HG03571 (cell line): Measurements from ENCODE around the gene EIF2B4.
A peak's percentile ranks its signal among the peaks of the same experiment; 100 is the strongest.

ENCODE experiments used
- ATAC-seq: cut with Tn5 transposase; IDR thresholded peaks from one replicate; pipeline ENCODE4 v1.9.1; 2021; ENCODE audit not compliant: unreplicated experiment

EIF2B4 gene

DNA sequence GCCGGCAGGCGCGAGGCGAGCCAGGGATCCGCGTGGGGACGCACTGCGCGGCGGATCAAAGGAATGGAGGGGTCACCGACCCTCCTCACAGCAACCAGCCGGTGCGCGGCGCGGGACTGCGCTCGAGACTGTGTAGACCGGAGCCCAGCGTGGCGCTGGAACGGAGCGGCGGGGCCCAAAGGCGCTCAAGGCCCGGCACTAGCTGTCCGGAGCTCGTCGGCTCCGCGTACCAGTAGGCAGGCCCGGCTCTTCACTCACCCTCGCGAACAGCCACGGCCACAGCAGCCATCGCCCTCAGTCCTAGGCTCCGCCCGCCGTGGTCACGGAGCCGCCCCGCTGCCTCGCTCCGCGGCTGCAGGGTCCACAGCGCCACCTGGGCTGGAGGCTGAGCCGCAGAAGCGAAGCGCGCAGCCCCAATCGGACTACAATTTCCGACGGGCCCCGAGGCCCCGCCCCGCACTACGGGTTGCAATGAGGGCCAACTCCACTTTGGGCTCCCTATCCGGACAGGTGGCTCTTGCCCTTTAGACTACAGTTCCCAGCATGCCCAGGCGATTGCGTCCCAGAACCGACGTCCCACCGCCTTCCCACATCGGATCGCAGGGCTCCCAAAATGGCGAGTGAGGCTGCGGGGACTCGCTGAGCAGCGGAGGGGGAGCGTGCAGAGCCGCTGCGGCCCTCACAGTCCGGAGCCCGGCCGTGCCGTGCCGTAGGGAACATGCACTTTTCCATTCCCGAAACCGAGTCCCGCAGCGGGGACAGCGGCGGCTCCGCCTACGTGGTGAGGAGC, at the start of gene EIF2B4, which contains the start of gene SNX17:
TSS of gene EIF2B4 (minus strand) at position 313 of the 790 bp plus-strand sequence. CDS start at position 289, 24 bp downstream.
TSS of gene SNX17 (plus strand) at position 591 of the 790 bp plus-strand sequence. CDS start at position 719, 128 bp downstream.
- peak; percentile 83 for ATAC-seq

DNA sequence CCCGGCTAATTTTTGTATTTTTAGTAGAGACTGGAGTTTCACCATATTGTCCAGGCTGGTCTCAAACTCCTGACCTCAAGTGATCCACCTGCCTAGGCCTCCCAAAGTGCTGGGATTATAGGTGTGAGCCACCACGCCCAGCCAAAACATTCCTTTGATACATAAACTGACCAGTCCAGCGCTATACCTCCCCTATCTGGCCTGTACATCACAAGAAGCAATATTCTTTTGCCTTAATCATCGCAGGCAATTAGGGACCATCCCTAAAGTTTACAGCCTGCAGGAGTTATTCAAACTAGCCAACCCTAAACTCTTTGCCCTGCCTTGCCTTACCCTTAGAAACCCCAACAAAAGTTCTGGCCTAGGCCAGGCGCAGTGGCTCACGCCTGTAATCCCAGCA, 46.0 kb upstream of the EIF2B4 start:
- ATAC-seq, result no peak

DNA sequence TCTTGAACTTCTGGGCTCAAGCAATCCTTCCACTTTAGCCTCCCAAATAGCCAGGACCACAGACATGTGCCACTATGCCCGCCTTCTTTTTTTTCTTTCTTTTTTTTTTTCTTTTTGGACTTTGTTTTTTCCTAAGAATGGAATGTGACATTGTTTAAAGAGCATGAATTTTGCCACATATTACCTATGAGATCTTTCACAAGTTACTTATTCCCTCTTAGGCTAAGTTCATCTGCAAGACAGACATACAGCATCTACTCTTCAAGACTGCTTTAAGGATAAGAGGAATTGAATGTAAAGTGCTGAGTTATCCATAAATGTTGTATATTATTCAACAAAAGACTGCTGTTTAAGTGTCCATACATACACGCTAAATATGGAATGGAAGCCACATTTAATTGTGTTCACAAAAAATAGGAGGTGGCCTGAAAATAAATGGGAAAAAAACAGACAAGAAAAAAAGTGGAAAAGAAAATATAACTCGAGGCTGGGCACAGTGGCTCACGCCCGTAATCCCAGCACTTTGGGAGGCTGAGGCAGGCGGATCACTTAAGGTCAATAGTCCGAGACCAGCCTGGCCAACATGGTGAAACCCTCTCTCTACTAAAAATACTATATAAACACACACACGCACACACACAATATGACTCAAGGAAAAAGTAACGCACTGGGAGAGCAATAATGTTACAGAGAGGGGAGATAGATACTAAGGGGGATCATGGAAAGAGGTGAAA, 42.4 kb upstream of the EIF2B4 start:
- ATAC-seq, result no peak

DNA sequence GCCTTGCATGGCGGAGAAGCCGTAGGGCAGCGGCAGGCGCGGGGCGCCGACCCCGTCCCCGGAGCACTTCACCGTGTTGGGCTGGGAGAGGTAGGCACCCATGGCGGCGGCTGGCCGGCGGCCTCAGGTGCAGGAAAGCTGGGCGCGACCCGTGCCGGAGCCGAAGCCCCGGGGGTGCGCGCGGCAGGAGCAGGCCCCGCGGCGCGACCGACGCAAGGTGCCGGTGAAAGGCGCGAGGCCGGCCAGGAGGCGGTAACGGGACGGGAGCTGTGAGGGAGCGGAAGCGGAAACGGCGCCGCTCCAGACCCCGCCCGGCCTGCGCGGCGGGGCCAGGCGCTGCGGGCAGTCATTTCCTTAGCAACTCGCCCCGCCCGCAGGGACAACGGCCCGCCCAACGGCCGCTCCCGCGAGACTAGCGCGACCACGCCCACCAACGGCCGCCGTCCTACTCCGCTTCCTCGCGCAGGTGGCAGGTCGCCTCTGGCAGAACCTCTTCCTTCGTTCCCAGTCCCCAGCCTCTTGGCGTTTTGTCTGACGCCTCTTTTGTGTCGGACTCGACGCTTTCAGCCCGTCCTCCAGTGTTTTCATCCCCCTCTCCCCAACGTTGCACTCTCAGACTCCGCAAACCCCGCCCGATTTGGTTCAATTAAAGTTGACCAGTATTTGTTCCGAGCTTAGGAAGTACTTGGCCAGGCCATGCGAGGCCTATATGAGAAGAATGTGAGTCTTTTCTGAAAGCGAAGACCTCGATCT, 39.4 kb upstream of the EIF2B4 start, which contains the start of gene PPM1G:
TSS of gene PPM1G (minus strand) at position 271 of the 753 bp plus-strand sequence. CDS start at position 102, 169 bp downstream.
- ATAC-seq, result peak; percentile 90

DNA sequence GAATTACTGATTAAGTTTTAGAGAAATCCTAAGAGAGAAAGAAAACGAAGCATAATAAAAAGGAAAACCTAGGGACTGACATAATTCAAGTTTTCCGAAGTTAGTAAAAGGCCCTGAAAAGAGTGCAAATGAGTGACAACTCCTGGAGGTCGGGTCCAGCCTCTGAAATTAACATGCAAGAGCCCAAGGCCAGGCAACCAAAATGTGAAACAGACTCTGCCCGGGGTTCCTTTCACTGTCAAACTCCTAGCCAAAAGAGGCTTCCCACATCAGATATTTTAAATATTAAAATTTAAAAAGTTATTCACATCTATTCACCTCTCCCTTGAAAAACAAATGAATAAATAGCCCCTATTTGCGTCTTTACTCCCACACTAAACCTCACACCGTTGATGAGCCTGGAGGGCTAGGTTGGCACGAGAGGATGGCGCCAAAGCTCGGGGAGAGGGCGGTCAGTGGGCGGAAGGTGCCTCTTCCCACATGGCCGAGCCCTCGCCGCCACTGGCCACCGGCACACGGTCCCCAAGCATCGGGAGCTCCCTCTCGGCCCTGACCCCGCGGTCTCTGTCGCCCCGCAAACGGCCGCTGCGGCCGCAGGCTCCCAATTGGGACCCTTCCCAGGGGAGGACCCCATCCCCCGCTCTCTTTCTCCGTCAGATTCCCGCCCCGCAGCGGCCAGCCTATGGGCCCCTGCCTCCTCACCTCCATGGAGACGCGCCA, 38.6 kb upstream of the EIF2B4 start:
- ATAC-seq, result peak; percentile 27

DNA sequence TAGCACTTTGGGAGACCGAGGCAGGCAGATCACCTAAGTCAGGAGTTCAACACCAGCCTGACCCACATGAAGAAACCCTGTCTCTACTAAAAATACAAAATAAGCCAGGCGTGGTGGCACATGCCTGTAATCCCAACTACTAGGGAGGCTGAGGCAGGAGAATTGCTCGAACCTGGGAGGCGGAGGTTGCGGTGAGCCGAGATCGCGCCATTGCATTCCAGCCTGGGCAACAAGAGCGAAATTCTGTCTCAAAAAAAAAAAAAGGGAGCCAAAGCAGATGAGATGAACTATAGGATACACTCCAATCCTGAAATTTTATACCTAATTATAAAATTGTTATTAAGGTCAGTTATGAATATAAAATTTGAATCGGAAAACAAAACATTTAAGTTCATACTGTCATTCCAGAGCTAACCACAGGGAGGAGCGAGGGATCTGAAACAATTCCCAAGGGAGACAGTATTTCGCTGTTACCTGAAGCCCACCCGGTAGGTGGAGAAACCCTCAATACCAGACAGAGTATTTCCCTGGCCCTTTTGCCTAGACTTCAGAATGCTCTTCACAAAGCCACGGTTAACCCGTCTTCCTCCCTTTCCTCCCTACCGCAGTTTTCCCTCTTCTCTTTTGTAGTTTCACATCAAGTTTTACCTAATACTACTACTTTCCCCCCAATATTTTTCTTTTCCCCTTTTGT, 37.8 kb upstream of the EIF2B4 start:
- no peak for ATAC-seq

DNA sequence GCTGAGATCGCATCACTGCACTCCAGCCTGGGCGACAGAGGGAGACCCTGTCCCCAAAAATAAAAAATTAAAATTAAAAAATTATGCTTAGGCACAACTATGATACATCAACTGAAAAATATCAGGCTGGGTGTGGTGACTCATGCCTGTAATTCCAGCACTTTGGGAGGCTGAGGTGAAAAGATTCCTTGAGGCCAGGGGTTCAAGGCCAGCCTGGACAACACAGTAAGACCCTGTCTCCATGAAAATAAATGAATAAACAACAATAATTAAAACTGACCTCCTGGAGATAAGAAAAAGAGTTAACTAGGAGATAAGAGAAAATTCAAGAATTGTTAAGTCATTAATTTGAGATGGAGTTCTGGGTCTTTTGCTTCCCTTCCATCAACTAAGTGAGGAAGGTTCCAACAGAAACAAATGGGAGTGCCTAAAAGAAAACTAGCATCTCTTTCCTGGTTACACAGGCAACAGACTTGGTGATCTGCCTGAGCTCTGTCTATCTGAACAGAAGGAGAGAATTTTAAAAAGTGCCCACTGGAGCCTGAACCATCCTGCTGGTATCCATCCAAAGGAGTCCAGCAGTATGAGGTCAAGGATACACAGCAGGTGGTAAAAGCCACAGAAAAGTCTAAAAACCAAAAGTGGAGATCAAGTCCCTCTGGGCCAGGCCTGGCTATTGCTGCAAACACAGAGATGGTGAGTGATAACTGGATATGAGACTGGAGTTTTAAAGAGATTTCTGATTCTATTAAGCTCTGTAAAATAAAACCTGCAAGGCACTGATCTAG, 30.4 kb upstream of the EIF2B4 start:
- ATAC-seq, result no peak

DNA sequence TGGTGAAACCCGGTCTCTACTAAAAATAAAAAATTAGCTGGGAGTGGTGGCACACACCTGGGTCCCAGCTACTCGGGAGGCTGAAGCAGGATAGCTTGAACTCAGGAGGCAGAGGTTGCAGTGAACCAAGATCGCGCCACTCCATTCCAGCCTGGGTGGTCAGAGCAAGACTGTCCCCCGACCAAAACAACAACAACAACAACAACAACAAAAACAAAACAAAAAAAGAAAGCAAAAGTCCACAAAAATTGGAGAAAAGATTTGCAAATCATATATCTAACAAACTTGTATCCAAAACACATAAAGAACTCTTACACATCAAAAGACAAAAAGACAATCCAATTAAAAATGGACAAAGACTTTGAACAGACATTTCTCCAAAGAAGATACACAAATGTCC, 28.8 kb upstream of the EIF2B4 start:
- ATAC-seq, result no peak

DNA sequence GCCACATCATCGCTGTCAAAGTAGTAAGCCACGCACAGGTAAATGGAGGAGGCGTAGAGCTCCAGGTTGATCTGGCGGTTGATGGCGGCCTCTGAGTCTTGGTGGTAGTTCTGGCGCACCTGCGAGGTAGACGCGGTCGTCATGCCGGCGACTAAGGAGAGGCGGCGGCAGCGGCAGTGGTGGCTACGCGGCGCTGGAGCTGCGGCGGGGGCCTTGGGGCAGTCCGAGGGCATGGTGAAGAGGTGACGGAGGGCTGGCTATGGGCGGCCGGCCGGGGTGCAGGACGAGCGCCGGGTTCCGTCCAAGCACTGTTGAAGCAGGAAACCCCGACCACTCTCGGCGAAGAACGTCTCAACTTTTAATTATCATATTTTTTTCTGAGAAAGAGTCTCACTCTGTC, 23.1 kb upstream of the EIF2B4 start:
- ATAC-seq, result no peak

DNA sequence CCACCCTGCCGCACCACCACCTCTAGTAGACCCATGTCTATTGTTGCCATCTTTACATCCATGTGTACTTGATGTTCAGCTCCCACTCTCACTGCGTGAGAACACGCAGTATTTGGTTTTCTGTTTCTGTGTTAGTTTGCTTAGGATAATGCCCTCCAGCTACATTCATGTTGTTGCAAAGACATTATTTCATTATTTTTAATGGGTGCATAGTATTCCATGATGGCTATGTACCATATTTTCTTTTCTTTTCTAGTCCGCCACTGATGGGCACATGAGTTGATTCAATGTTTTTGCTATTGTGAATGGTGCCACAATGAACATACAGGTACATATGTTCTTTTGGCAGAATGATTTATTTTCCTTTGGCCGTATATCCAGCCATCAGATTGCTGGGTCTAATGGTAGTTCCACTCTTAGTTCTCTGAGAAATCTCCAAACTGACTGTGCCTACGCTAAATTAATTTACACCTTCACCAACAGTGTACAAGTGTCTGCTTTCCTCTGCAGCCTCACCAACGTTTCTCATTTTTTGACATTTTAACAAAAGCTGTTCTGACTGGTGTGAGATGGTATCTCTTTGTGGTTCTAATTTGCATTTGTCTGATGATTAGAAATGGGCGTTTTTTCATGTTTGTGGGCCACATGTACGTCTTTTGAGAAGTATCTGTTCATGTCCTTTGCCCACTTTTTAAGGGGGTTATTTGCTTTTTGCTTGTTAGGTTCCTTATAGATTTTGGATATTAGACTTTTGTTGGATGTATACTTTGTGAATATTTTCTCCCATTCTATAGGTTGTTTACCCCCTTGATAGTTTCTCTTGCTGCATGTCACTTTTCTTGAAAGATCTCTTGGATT, 20.9 kb upstream of the EIF2B4 start:
- ATAC-seq, result no peak

DNA sequence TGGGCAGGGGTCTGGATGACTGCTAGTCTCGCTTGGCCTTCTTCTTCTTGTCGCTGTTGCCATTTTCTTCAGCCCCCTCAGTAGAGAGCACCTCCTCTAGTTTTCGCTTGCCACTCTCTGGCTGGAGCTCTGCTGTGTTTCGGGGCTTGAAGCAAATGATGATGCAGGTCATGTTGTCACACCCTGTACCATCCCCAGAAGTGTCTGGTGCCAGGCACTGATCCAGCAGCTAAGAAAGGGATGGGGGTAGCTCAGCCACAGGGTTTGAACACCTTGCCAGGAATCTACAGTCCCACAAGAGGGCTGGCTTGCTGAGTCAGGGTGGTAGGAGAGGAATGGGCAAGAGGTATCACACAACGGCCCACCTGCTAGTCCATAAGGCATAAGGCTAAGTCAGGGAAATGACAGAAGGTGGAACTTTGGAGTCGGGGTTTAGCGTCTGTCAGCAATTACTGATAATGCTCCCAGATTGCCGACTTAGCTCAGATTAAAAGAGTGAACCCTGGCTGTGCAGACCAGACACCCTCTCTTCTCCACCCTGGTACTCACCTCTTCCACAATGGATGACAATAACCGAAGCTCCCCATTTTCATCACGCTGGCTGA, 11.5 kb upstream of the EIF2B4 start:
- no peak for ATAC-seq

DNA sequence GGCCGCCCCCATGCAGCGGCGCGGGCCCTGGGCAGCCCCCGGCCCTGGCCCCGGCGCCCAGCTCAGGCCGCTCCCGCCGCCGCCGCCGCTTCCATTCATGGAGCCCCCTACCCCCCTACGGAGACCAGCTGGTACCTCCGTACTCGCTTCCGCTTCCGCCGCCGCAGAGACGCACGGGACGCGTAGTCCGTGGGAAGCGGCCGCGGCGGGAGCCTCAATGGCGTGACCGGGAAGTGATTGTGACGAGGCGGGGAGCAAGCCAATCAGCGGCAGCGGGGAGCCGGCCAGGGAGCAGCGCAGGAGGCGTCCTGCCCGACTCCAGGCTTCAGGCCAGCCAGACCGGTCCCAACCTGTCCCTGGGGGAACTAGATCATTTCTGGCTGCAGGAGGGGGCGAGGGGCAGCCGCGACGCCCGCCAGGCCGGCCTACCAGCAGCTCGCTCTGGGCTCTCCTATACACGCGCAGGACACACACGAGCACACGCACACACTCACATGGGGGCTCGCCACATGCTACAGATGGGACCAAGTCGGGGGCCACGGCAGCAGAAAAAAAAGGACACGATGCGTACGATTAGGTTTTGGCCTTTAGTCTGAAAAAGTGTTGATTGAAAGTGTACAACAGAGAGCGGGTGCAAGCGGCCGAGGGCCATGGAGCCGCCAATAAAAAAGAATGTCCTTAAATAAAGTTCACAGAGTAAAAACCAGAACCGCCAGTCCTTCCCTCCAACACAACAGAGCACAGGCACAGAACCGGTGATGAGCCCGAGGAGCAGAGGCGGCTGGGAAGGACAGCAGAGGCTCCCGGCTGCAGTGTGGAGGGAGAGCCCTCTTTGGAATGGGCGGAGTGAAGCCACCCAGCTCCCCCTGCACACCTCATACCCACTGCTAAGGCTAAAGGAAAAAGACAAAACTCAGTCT, 10.7 kb upstream of the EIF2B4 start, which contains the start of gene ZNF513:
TSS of gene ZNF513 (minus strand) at position 109 of the 920 bp plus-strand sequence. CDS start 208 bp downstream, outside the sequence.
- ATAC-seq, result peak; percentile 66

DNA sequence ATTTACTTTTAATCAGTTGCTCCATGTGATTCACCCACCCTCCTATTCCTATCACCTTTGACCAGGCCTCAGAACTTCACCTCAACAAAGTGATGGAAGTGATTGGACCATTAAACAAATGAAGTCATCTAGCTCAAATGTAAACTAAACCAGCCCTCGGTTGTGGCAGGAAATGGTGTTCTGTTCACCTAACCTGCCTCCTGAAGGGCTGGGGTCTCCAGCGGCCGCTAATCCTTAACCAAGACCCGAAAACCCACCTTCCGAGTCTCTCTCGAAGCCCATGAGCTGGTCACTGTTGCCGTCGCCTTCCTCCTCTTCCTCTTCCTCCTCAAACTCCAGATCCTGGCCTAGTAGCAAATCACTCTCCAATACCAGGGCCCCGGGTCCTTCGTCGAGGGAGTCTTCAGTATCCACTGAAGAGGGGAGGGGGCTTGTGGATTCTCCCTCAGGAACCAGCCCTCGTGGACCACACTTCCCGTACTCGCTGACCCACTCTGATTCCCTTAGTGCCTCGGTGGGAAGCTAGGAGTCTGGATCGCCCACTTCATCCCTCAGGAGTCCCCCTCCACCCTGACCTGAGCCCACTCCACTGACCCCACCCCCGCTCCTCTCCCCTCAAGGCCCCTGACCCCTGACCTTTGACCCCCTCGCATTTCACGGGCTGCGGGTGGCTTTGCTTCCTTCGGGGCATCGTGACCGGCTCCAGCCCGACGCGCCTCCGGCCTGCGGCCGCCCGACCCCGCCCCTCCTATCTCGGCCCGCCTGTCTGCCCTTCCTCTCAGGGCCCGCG, 9.9 kb upstream of the EIF2B4 start:
- peak; percentile 34 for ATAC-seq

DNA sequence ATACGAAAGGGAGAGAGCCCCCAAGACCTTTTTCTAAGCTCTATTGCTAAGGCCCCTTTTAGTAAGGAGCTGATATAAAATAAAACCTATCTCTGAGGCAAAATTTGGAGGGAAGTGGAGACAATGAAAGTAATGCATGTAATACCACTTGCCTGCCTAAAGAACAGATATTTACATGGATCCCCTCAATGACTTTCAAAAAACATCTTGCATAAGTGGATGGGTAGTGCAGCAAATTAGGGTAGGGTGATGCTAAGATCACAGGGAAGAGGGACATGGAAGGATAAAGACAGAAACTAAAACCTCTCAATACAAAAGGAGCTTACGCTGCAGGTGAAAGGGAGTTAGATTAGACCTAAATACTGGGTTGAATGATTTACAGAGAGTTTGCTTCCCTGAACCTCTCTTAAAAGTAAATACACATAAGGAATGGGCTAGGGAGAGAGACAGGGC, 9.3 kb upstream of the EIF2B4 start:
- ATAC-seq, result no peak

DNA sequence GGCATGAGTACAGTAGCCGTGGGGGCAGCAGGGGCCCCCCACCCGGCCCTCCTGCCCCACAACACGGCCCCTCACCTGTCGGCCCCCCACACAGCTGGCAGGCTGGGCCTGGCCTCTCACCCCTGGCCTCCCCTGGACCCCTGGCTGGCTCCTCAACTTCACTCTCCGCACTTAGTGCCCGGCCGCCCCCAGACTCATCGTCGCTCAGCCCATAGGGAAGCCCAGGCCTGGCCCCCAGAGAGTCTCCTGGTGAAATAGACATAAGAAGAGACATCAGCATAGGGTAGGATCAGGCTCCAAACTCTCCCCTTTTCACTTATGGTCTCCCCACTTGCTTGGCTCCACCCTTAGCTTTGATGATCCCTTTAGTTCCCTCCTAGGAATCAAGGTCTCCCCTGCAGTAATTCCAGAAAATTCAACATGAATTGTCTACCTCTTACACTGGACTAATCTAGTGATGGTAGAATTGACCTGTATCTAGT, 8.7 kb upstream of the EIF2B4 start:
- ATAC-seq, result no peak
